ENCODE measurements around the gene LAMTOR3.

- TF ChIP-seq CTCF (conservative IDR thresholded peaks at IDR 0.05; ENCODE audit: low read length) (no peak), EZH2phosphoT487 (IDR thresholded peaks at IDR 0.05; ENCODE audit: borderline replicate concordance) (no peak)
These were observed 21.7 kb downstream of the LAMTOR3 start for GRCh38 chr4:99872570-99872969.
